HCT116 (cell line): ENCODE measurements around the gene C8A. TPM values are rescaled to one million over a fixed set of nuclear protein-coding genes. Genes with fewer than 3 reads are reported as not detected.

Experiments
- ATAC-seq: fragments of 200-7000 bp; cut with Tn5 transposase; 2 replicates; pipeline ENCODE4 v1.9.1; 2020; ENCODE audit warnings: mild to moderate bottlenecking, moderate library complexity
- BruUV-seq: library from RNA; stranded (reverse); fragments of 400-500 nt; replicated peaks from 2 replicates; lab custom pipeline; 2021; lab: Mats Ljungman, UMichigan
- CTCF ChIA-PET: fragments of 300-600 bp; sonication (Branson Sonifier 250); formaldehyde crosslinking; loops from one replicate; lab custom pipeline; 2021; ENCODE audit warnings: antibody characterized with exemption; lab: Charles Lee
- POLR2A ChIA-PET: fragments of 300-600, 350-600 bp; sonication (Branson Sonifier 250); formaldehyde crosslinking; loops from one replicate; lab custom pipeline; 2021; ENCODE audit warnings: antibody characterized with exemption; lab: Charles Lee
- RAD21 ChIA-PET, 2 experiments: fragments of 300-600 bp; sonication (Branson Sonifier 250); formaldehyde crosslinking; loops; one replicate each; lab custom pipeline; 2023; ENCODE audit warnings: low total read pairs in 2 of 2; ENCODE audit not compliant: uncharacterized antibody in 2 of 2, unreplicated experiment in 2 of 2, low non-redundant PET in 1 of 2; lab: Charles Lee
- DNase-seq: peaks from one replicate; pipeline ENCODE4 v3.0.0-alpha.2; 2010; ENCODE audit warnings: low read depth, low spot score
- H2AFZ ChIP-seq: fragments of 200-600 bp; shearing (Covaris generic), sonication (generic); 2 replicates; pipeline ENCODE4 v1.6.1; 2017; ENCODE audit warnings: low read depth, mixed run types, mixed read lengths, antibody characterized with exemption, low read length; ENCODE audit not compliant: poor library complexity, severe bottlenecking
- H3K27ac ChIP-seq: 2 replicates; pipeline ENCODE4 v1.5.1; 2012; ENCODE audit warnings: low read depth, low read length
- H3K27me3 ChIP-seq: fragments of 200-600 bp; sonication (generic); 2 replicates; pipeline ENCODE4 v1.6.1; 2016; ENCODE audit warnings: mixed run types, low read length, mixed read lengths; ENCODE audit not compliant: insufficient read depth
- H3K36me3 ChIP-seq, 2 experiments: fragments of 200-500 bp in 1 of 2; fragments of 200-600 bp in 1 of 2; sonication (Bioruptor generic) in 1 of 2; sonication (generic) in 1 of 2; 2 replicates each; pipeline versions ENCODE4 v1.5.1 to v1.6.1; 2014 to 2016; ENCODE audit warnings: low read length in 2 of 2, inconsistent platforms in 1 of 2, mixed read lengths in 1 of 2, mixed run types in 1 of 2; ENCODE audit not compliant: insufficient read depth in 2 of 2, control insufficient read depth in 1 of 2
- H3K4me1 ChIP-seq, 2 experiments: fragments of 200-600 bp in 1 of 2; sonication (generic) in 1 of 2; 2 replicates each; pipeline versions ENCODE4 v1.5.1 to v1.6.1; 2012 to 2017; ENCODE audit warnings: low read length in 2 of 2, inconsistent platforms in 1 of 2, mild to moderate bottlenecking in 1 of 2, mixed read lengths in 1 of 2, mixed run types in 1 of 2, moderate library complexity in 1 of 2; ENCODE audit not compliant: insufficient read depth in 2 of 2, control insufficient read depth in 1 of 2
- H3K4me2 ChIP-seq: fragments of 200-600 bp; sonication (generic); 2 replicates; pipeline ENCODE4 v1.6.1; 2017; ENCODE audit warnings: mixed run types, low read length, mixed read lengths
- H3K4me3 ChIP-seq, 2 experiments: fragments of 200-600 bp in 1 of 2; sonication (generic) in 1 of 2; replicated peaks in 1 of 2; 2 replicates each; pipeline ENCODE4 v1.5.1; 2011 to 2016; ENCODE audit warnings: low read length in 2 of 2, control low read depth in 1 of 2, low read depth in 1 of 2, mild to moderate bottlenecking in 1 of 2, mixed read lengths in 1 of 2, mixed run types in 1 of 2
- H3K79me2 ChIP-seq: fragments of 200-600 bp; sonication (generic); 2 replicates; pipeline ENCODE4 v1.6.1; 2017; ENCODE audit warnings: mild to moderate bottlenecking, mixed run types, low read length, moderate library complexity, mixed read lengths; ENCODE audit not compliant: insufficient read depth
- H3K9ac ChIP-seq: fragments of 200-600 bp; sonication (generic); 2 replicates; pipeline ENCODE4 v1.6.1; 2016; ENCODE audit warnings: low read length, mixed read lengths
- H3K9me2 ChIP-seq: fragments of 200-600 bp; sonication (generic), shearing (Covaris generic); 2 replicates; pipeline ENCODE4 v1.6.1; 2017; ENCODE audit warnings: mixed run types, mild to moderate bottlenecking, moderate library complexity; ENCODE audit not compliant: insufficient read depth
- H3K9me3 ChIP-seq, 2 experiments: fragments of 200-500 bp in 1 of 2; fragments of 200-600 bp in 1 of 2; sonication (Bioruptor generic) in 1 of 2; sonication (generic) in 1 of 2; 2 replicates each; pipeline ENCODE4 v1.6.1; 2014 to 2017; ENCODE audit warnings: low read length in 2 of 2, mixed read lengths in 2 of 2, inconsistent platforms in 1 of 2, low read depth in 1 of 2, mild to moderate bottlenecking in 1 of 2, mixed run types in 1 of 2, moderate library complexity in 1 of 2; ENCODE audit not compliant: control insufficient read depth in 1 of 2, insufficient read depth in 1 of 2
- H4K20me1 ChIP-seq: fragments of 200-600 bp; sonication (generic), shearing (Covaris generic); 2 replicates; pipeline ENCODE4 v1.6.1; 2017; ENCODE audit warnings: mixed run types, mild to moderate bottlenecking, moderate library complexity; ENCODE audit not compliant: insufficient read depth
- ATF3 ChIP-seq: IDR thresholded peaks from 2 replicates; pipeline ENCODE4 v1.6.1; 2012
- CBX3 ChIP-seq: IDR thresholded peaks from 2 replicates; pipeline ENCODE4 v1.6.1; 2012; ENCODE audit warnings: low read depth
- CEBPB ChIP-seq: IDR thresholded peaks from 2 replicates; pipeline ENCODE4 v1.6.1; 2012; ENCODE audit warnings: low read depth
- EGR1 ChIP-seq: IDR thresholded peaks from 2 replicates; pipeline ENCODE4 v1.6.1; 2012; ENCODE audit warnings: low read depth
- ELF1 ChIP-seq: IDR thresholded peaks from 2 replicates; pipeline ENCODE4 v1.6.1; 2012; ENCODE audit warnings: low read depth, borderline replicate concordance
- EZH2 ChIP-seq: fragments of 200-600 bp; sonication (generic); IDR thresholded peaks from 2 replicates; pipeline ENCODE4 v1.6.1; 2017; ENCODE audit warnings: antibody characterized with exemption, mixed run types
- EZH2phosphoT487 ChIP-seq: fragments of 200-600 bp; IDR thresholded peaks from 2 replicates; pipeline ENCODE4 v1.6.1; 2018; ENCODE audit warnings: antibody characterized with exemption, borderline replicate concordance
- JUND ChIP-seq: IDR thresholded peaks from 2 replicates; pipeline ENCODE4 v1.6.1; 2012
- MAX ChIP-seq: IDR thresholded peaks from 2 replicates; pipeline ENCODE4 v1.6.1; 2012
- POLR2A ChIP-seq: IDR thresholded peaks from 2 replicates; pipeline ENCODE4 v1.7.0; 2011; ENCODE audit warnings: borderline replicate concordance; ENCODE audit not compliant: insufficient read depth, insufficient read length; ENCODE audit errors: extremely low read depth
- POLR2AphosphoS5 ChIP-seq: IDR thresholded peaks from 2 replicates; pipeline ENCODE4 v1.6.1; 2011; ENCODE audit warnings: mild to moderate bottlenecking, low read depth, low read length, moderate library complexity
- SP1 ChIP-seq: IDR thresholded peaks from 2 replicates; pipeline ENCODE4 v1.6.1; 2012; ENCODE audit warnings: low read depth
- SRF ChIP-seq: IDR thresholded peaks from 2 replicates; pipeline ENCODE4 v1.6.1; 2012; ENCODE audit warnings: low read depth
- TCF7L2 ChIP-seq: IDR thresholded peaks from 2 replicates; pipeline ENCODE4 v1.7.0; 2011; ENCODE audit warnings: borderline replicate concordance, inconsistent platforms; ENCODE audit not compliant: insufficient read depth, insufficient read length; ENCODE audit errors: extremely low read depth
- YY1 ChIP-seq: IDR thresholded peaks from 2 replicates; pipeline ENCODE4 v1.6.1; 2011; ENCODE audit warnings: low read length, low read depth, moderate library complexity, mild to moderate bottlenecking; ENCODE audit not compliant: insufficient replicate concordance; ENCODE audit errors: extremely low read depth
- ZNF274 ChIP-seq: fragments of 200-500 bp; sonication (Bioruptor generic); IDR thresholded peaks from 2 replicates; pipeline ENCODE4 v1.6.1; 2014; ENCODE audit warnings: mild to moderate bottlenecking, low read depth, low read length, inconsistent platforms
- intact Hi-C: fragments of 100-400 bp; cut with micrococcal nuclease; formaldehyde crosslinking; loops from 2 replicates; pipeline ENCODE4 v1.10.0; 2022
- total RNA-seq: library from RNA; stranded (reverse); gene quantifications from one replicate; pipeline ENCODE4 v1.2.1, GENCODE V29; 2021; ENCODE audit not compliant: unreplicated experiment

C8A gene
- total RNA-seq, 1 experiment from 2014 or later, result 0.10 TPM

- TF ChIP-seq ZNF274 (no peak), EGR1 (no peak), SRF (no peak), EZH2 (no peak)
These were observed 33.2 kb upstream of the C8A start (continued) for GRCh38 chr1:56821462-56821797.

- RAD21 ChIA-PET, result no interaction called here
- Histone ChIP-seq H3K79me2 (no peaks in the 10 kb centered on the region), H3K4me3 (no peak overlapping the region), H3K9me2 (no peaks in the 10 kb centered on the region), H3K27me3 (peaks cover 12% of the 10 kb centered on the region), H3K4me2 (no peak overlapping the region), H3K9me3 (no peaks in the 10 kb centered on the region), H3K27ac (no peak overlapping the region), H2AFZ (no peak overlapping the region), H3K4me1 (no peaks in the 10 kb centered on the region), H4K20me1 (no peaks in the 10 kb centered on the region), H3K9ac (no peak overlapping the region), H3K36me3 (no peaks in the 10 kb centered on the region)
- DNase-seq (no peak), ATAC-seq (no peak)
- CTCF ChIA-PET, result no interaction called here
- POLR2A ChIA-PET, result no interaction called here
- intact Hi-C loops, result no loop called here
- no TSS peak for BruUV-seq
- TF ChIP-seq EZH2 (no peak), ATF3 (no peak), CEBPB (no peak), EGR1 (no peak), ELF1 (no peak), SP1 (no peak), MAX (no peak), POLR2A (no peak), TCF7L2 (no peak), CBX3 (no peak), POLR2AphosphoS5 (no peak), EZH2phosphoT487 (no peak), SRF (no peak), JUND (no peak), ZNF274 (no peak), YY1 (no peak)
These were observed 30.3 kb upstream of the C8A start for GRCh38 chr1:56824271-56824670.
